Endothelial cell of umbilical vein (primary cell): Measurements from ENCODE around the gene SERPINA5. TPM values are rescaled to one million over a fixed set of nuclear protein-coding genes. Genes with fewer than 3 reads are reported as not detected.

Source experiments
- BruUV-seq: library from RNA; stranded (reverse); fragments of 400-500 nt; replicated peaks from 2 replicates; lab custom pipeline; 2021; lab: Mats Ljungman, UMichigan
- CTCF ChIA-PET: fragments of 300-600, 350-600 bp; sonication (Branson Sonifier 250); formaldehyde crosslinking; loops from one replicate; lab custom pipeline; 2021; ENCODE audit warnings: antibody characterized with exemption, inconsistent platforms; lab: Charles Lee
- POLR2A ChIA-PET: fragments of 300-600, 350-600 bp; sonication (Branson Sonifier 250); formaldehyde crosslinking; loops from one replicate; lab custom pipeline; 2021; ENCODE audit warnings: antibody characterized with exemption, inconsistent platforms; lab: Charles Lee
- DNase-seq: peaks from one replicate; pipeline ENCODE4 v3.0.0-alpha.2; 2011; ENCODE audit warnings: low read depth, low spot score
- FAIRE-seq: peaks from 2 replicates; lab custom pipeline; 2011; peaks lifted over from hg19 to GRCh38; lab: Jason Lieb, UNC
- H2AFZ ChIP-seq: 2 replicates; pipeline ENCODE4 v1.6.0; 2012; ENCODE audit warnings: low read depth, low read length, control low read depth, inconsistent platforms
- H3K27ac ChIP-seq: 2 replicates; pipeline ENCODE4 v1.5.1; 2011; ENCODE audit warnings: low read depth, mild to moderate bottlenecking, control low read depth, low read length, moderate library complexity; ENCODE audit not compliant: insufficient read depth
- H3K27me3 ChIP-seq, 2 experiments: 2 replicates each; pipeline versions ENCODE4 v1.6.0 to v1.6.1; 2011; ENCODE audit warnings: low read length in 2 of 2, mixed read lengths in 1 of 2; ENCODE audit not compliant: control insufficient read depth in 2 of 2, insufficient read depth in 2 of 2
- H3K36me3 ChIP-seq, 2 experiments: 2 replicates in 1 of 2; 3 replicates in 1 of 2; pipeline ENCODE4 v1.5.1; 2011; ENCODE audit warnings: low read length in 2 of 2, mild to moderate bottlenecking in 1 of 2, moderate library complexity in 1 of 2; ENCODE audit not compliant: control insufficient read depth in 2 of 2, insufficient read depth in 2 of 2; ENCODE audit errors: extremely low read depth in 1 of 2
- H3K4me1 ChIP-seq: 3 replicates; pipeline ENCODE4 v1.5.1; 2011; ENCODE audit warnings: mild to moderate bottlenecking, low read length; ENCODE audit not compliant: control insufficient read depth, insufficient read depth; ENCODE audit errors: extremely low read depth
- H3K4me2 ChIP-seq: 2 replicates; pipeline ENCODE4 v1.6.1; 2011; ENCODE audit warnings: low read length, control low read depth, mixed read lengths; ENCODE audit not compliant: insufficient read depth
- H3K4me3 ChIP-seq, 3 experiments: fragments of 200-600 bp in 1 of 3; sonication (generic), shearing (Covaris generic) in 1 of 3; replicated peaks in 1 of 3; 2 replicates each; pipeline ENCODE4 v1.5.1; 2011 to 2016; ENCODE audit warnings: control low read depth in 3 of 3, low read length in 3 of 3, mild to moderate bottlenecking in 2 of 3, inconsistent platforms in 1 of 3, low read depth in 1 of 3, moderate library complexity in 1 of 3; ENCODE audit not compliant: insufficient read depth in 1 of 3
- H3K79me2 ChIP-seq: 2 replicates; pipeline ENCODE4 v1.6.0; 2012; ENCODE audit warnings: low read length, inconsistent platforms; ENCODE audit not compliant: control insufficient read depth, insufficient read depth
- H3K9ac ChIP-seq: replicated peaks from 2 replicates; pipeline ENCODE3; 2011; ENCODE audit warnings: low read length, control low read depth; ENCODE audit not compliant: insufficient read depth; ENCODE audit errors: extremely low read depth
- H3K9me1 ChIP-seq: replicated peaks from 3 replicates; pipeline ENCODE4 v1.6.0; 2011; ENCODE audit warnings: mild to moderate bottlenecking, low read length; ENCODE audit not compliant: control insufficient read depth, insufficient read depth; ENCODE audit errors: extremely low read depth
- H3K9me3 ChIP-seq: replicated peaks from 2 replicates; pipeline ENCODE4 v1.5.1; 2012; ENCODE audit warnings: low read length, inconsistent platforms; ENCODE audit not compliant: control insufficient read depth, insufficient read depth
- H4K20me1 ChIP-seq: replicated peaks from 2 replicates; pipeline ENCODE3; 2011; ENCODE audit warnings: mild to moderate bottlenecking, low read length; ENCODE audit not compliant: control insufficient read depth, insufficient read depth; ENCODE audit errors: extremely low read depth
- CTCF ChIP-seq, 2 donors: IDR thresholded peaks; 1 replicate in 1 of 2; 2 replicates in 1 of 2; pipeline ENCODE4 v1.5.1; 2011; ENCODE audit warnings: low read length in 2 of 2, mild to moderate bottlenecking in 2 of 2, moderate library complexity in 2 of 2, control low read depth in 1 of 2, inconsistent platforms in 1 of 2, low read depth in 1 of 2; ENCODE audit not compliant: insufficient read depth in 1 of 2; ENCODE audit errors: extremely low read depth in 1 of 2
- EZH2 ChIP-seq: IDR thresholded peaks from 2 replicates; pipeline ENCODE4 v1.6.1; 2012; ENCODE audit warnings: borderline replicate concordance, low read depth, mild to moderate bottlenecking, moderate library complexity, low read length, inconsistent platforms; ENCODE audit not compliant: severe bottlenecking
- FOS ChIP-seq: IDR thresholded peaks from 2 replicates; pipeline ENCODE4 v1.6.1; 2011; ENCODE audit warnings: mild to moderate bottlenecking, low read length, moderate library complexity, borderline replicate concordance; ENCODE audit not compliant: insufficient read depth
- GATA2 ChIP-seq: IDR thresholded peaks from 2 replicates; pipeline ENCODE4 v1.7.0; 2011; ENCODE audit warnings: low read depth, mild to moderate bottlenecking, moderate library complexity, mixed read lengths, low read length; ENCODE audit not compliant: insufficient read length, insufficient read depth
- JUN ChIP-seq: IDR thresholded peaks from 2 replicates; pipeline ENCODE4 v1.6.1; 2011; ENCODE audit warnings: borderline replicate concordance, low read depth; ENCODE audit not compliant: insufficient read length, insufficient read depth
- MAX ChIP-seq: IDR thresholded peaks from 2 replicates; pipeline ENCODE4 v1.6.1; 2011; ENCODE audit not compliant: insufficient read depth, insufficient read length
- MYC ChIP-seq: IDR thresholded peaks from one replicate; pipeline ENCODE4 v1.6.1; 2011; ENCODE audit warnings: mild to moderate bottlenecking, low read depth, low read length
- POLR2A ChIP-seq: IDR thresholded peaks from 2 replicates; pipeline ENCODE4 v1.6.1; 2012; ENCODE audit warnings: low read depth, mild to moderate bottlenecking, control low read depth, low read length
- POLR2AphosphoS5 ChIP-seq: IDR thresholded peaks from 2 replicates; pipeline ENCODE4 v1.6.1; 2012; ENCODE audit warnings: low read depth, mild to moderate bottlenecking, control low read depth, low read length, moderate library complexity; ENCODE audit not compliant: insufficient read depth
- dilution Hi-C: fragments of 300-500 bp; cut with MboI; formaldehyde crosslinking; loops from one replicate; pipeline ENCODE4 v1.15.0; 2019; ENCODE audit warnings: low sequenced_read_pairs; ENCODE audit not compliant: extremely low pct_ligation_motif_present
- intact Hi-C: fragments of 100-400 bp; cut with micrococcal nuclease; formaldehyde crosslinking; loops from one replicate; pipeline ENCODE4 v1.10.0; 2022
- polyA plus RNA-seq, 4 experiments: library from polyadenylated mRNA; depleted of rRNA in 3 of 4; stranded (reverse) in 3 of 4; unstranded in 1 of 4; fragments of >200 nt; gene quantifications; 2 replicates each; pipeline versions ENCODE4 v1.2.1 to v1.2.3, GENCODE V29; 2011 to 2012; ENCODE audit warnings: missing spikeins in 1 of 4
- total RNA-seq: library from RNA; stranded (reverse); gene quantifications from 2 replicates; pipeline ENCODE4 v1.2.3, GENCODE V29; 2021

The SERPINA5 gene
- total and polyA plus RNA-seq, 2 donors (not counting 3 experiments of a cell fraction or from before 2014, with no cell fraction given), result 0.12 TPM; not detected in 1

- no peak overlapping the region for H2AFZ ChIP-seq
- H3K9ac ChIP-seq, result no peak overlapping the region
- no peak overlapping the region for H3K27ac ChIP-seq
- BruUV-seq, result no TSS peak
- H3K79me2 ChIP-seq, result no peaks in the 10 kb centered on the region
- no peaks in the 10 kb centered on the region for H3K27me3 ChIP-seq
- TF ChIP-seq POLR2A (no peak), JUN (no peak), POLR2AphosphoS5 (no peak), CTCF (IDR thresholded peaks at IDR 0.05; ENCODE audit: extremely low read depth in 1 of 2, insufficient read depth in 1 of 2, low read depth in 1 of 2, low read length in 2 of 2) (no peak), FOS (no peak), GATA2 (no peak), EZH2 (no peak), MYC (no peak), MAX (no peak)
- FAIRE-seq (no peak), DNase-seq (no peak)
- no peaks in the 10 kb centered on the region for H3K9me1 ChIP-seq
- no peaks in the 10 kb centered on the region for H4K20me1 ChIP-seq
- H3K36me3 ChIP-seq, result no peaks in the 10 kb centered on the region
- H3K4me3 ChIP-seq, result no peak overlapping the region
- POLR2A ChIA-PET, result no interaction called here
- H3K9me3 ChIP-seq, result no peaks in the 10 kb centered on the region
- CTCF ChIA-PET, result no interaction called here
- no peaks in the 10 kb centered on the region for H3K4me1 ChIP-seq
- intact Hi-C loops, result no loop called here
- H3K4me2 ChIP-seq, result no peak overlapping the region
- dilution Hi-C loops, result no loop called here
Observed at GRCh38 chr14:94619297-94619696, 38.1 kb downstream of the SERPINA5 start.
